WTC11 (cell line): ENCODE data around the gene RUVBL2. TPM values are rescaled to one million over a fixed set of nuclear protein-coding genes. Genes with fewer than 3 reads are reported as not detected.
A peak's percentile ranks its signal among the peaks of the same experiment; 100 is the strongest.
"Not testable (repeated sequence)": the region's sequence is repeated elsewhere in the genome, so short reads cannot be mapped to it uniquely, and the experiment has no call there.

Experiments
- ATAC-seq: fragments of 200-7000 bp; cut with Tn5 transposase; 2 replicates; pipeline ENCODE4 v1.10.0; 2021; ENCODE audit warnings: mild to moderate bottlenecking, moderate library complexity
- CTCF ChIA-PET: fragments of 300-600 bp; sonication (Branson Sonifier 250); formaldehyde crosslinking; loops from one replicate; lab custom pipeline; 2021; ENCODE audit warnings: antibody characterized with exemption; lab: Charles Lee
- POLR2A ChIA-PET: fragments of 350-600 bp; sonication (Branson Sonifier 250); formaldehyde crosslinking; loops from one replicate; lab custom pipeline; 2021; ENCODE audit warnings: antibody characterized with exemption; lab: Charles Lee
- DNase-seq: peaks from one replicate; pipeline ENCODE4 v3.0.0; 2021; ENCODE audit warnings: low spot score
- H3K27ac Mint-ChIP-seq: 2 replicates; pipeline ENCODE4 v1.8.0; 2021; ENCODE audit warnings: mixed read lengths
- H3K27me3 Mint-ChIP-seq: 2 replicates; pipeline ENCODE4 v1.8.0; 2021; ENCODE audit warnings: low read depth, mild to moderate bottlenecking, moderate library complexity, mixed read lengths
- H3K36me3 Mint-ChIP-seq: 2 replicates; pipeline ENCODE4 v1.8.0; 2021; ENCODE audit warnings: mixed read lengths
- H3K4me1 Mint-ChIP-seq: 2 replicates; pipeline ENCODE4 v1.8.0; 2022; ENCODE audit warnings: mixed read lengths
- H3K4me3 Mint-ChIP-seq: 2 replicates; pipeline ENCODE4 v1.8.0; 2021; ENCODE audit warnings: mild to moderate bottlenecking, moderate library complexity, mixed read lengths
- H3K9me3 Mint-ChIP-seq: 2 replicates; pipeline ENCODE4 v1.8.0; 2021; ENCODE audit warnings: mixed read lengths
- ATF2 ChIP-seq: sonication (generic); formaldehyde crosslinking; IDR thresholded peaks from 2 replicates; pipeline ENCODE4 v1.8.1; 2022; ENCODE audit warnings: low read depth, missing genetic modification reagents, borderline replicate concordance
- CREM ChIP-seq: sonication (generic); formaldehyde crosslinking; IDR thresholded peaks from 2 replicates; pipeline ENCODE4 v1.8.1; 2022; ENCODE audit warnings: mild to moderate bottlenecking, missing genetic modification reagents, moderate library complexity
- ERG ChIP-seq: fragments of 250-450 bp; sonication (Bioruptor Pico); IDR thresholded peaks from 2 replicates; pipeline ENCODE4 v1.8.0; 2021; ENCODE audit warnings: mild to moderate bottlenecking
- ESRRA ChIP-seq: sonication (generic); formaldehyde crosslinking; IDR thresholded peaks from 2 replicates; pipeline ENCODE4 v1.8.1; 2022; ENCODE audit warnings: mild to moderate bottlenecking, missing genetic modification reagents, borderline replicate concordance
- GRHL2 ChIP-seq: fragments of 250-450 bp; sonication (Bioruptor Pico); IDR thresholded peaks from 2 replicates; pipeline ENCODE4 v1.8.0; 2022; ENCODE audit warnings: mild to moderate bottlenecking, moderate library complexity; ENCODE audit not compliant: insufficient replicate concordance, severe bottlenecking
- JAZF1 ChIP-seq: fragments of 250-450 bp; sonication (Bioruptor Pico); IDR thresholded peaks from 2 replicates; pipeline ENCODE4 v1.9.0; 2021; ENCODE audit warnings: moderate library complexity, mild to moderate bottlenecking, inconsistent platforms
- KAT7 ChIP-seq: sonication (generic); formaldehyde crosslinking; IDR thresholded peaks from 2 replicates; pipeline ENCODE4 v1.8.1; 2023; ENCODE audit warnings: missing genetic modification reagents, mild to moderate bottlenecking, borderline replicate concordance
- NFYB ChIP-seq: sonication (generic); formaldehyde crosslinking; conservative IDR thresholded peaks from 2 replicates; pipeline ENCODE4 v1.8.0; 2022; ENCODE audit warnings: low read depth, missing genetic modification reagents
- PRRX2 ChIP-seq: fragments of 250-450 bp; sonication (Bioruptor Pico); IDR thresholded peaks from 2 replicates; pipeline ENCODE4 v1.8.0; 2021; ENCODE audit warnings: mild to moderate bottlenecking
- RELA ChIP-seq: sonication (generic); formaldehyde crosslinking; IDR thresholded peaks from 2 replicates; pipeline ENCODE4 v1.8.1; 2022; ENCODE audit warnings: missing genetic modification reagents, mild to moderate bottlenecking, borderline replicate concordance
- RORB ChIP-seq: fragments of 250-450 bp; sonication (Bioruptor Pico); IDR thresholded peaks from 2 replicates; pipeline ENCODE4 v1.9.0; 2021; ENCODE audit warnings: mild to moderate bottlenecking
- TEAD1 ChIP-seq: sonication (generic); formaldehyde crosslinking; IDR thresholded peaks from 2 replicates; pipeline ENCODE4 v1.8.0; 2022; ENCODE audit warnings: mild to moderate bottlenecking, missing genetic modification reagents
- ZBTB21 ChIP-seq: sonication (generic); formaldehyde crosslinking; IDR thresholded peaks from 2 replicates; pipeline ENCODE4 v1.8.1; 2023; ENCODE audit warnings: mild to moderate bottlenecking, missing genetic modification reagents, borderline replicate concordance
- ZNF121 ChIP-seq: sonication (generic); formaldehyde crosslinking; IDR thresholded peaks from 2 replicates; pipeline ENCODE4 v1.8.0; 2023; ENCODE audit warnings: missing genetic modification reagents
- ZNF138 ChIP-seq: sonication (generic); formaldehyde crosslinking; conservative IDR thresholded peaks from 2 replicates; pipeline ENCODE4 v1.8.1; 2022; ENCODE audit warnings: mild to moderate bottlenecking, moderate library complexity, missing genetic modification reagents
- total RNA-seq: library from RNA; stranded (reverse); gene quantifications from 3 replicates; pipeline ENCODE4 v1.2.3, GENCODE V29; 2021
- TF ChIP-seq, protein P1 (sequence below): sonication (generic); formaldehyde crosslinking; IDR thresholded peaks from 2 replicates; pipeline ENCODE4 v1.8.0; 2023; ENCODE audit warnings: missing genetic modification reagents
- TF ChIP-seq, protein P2 (sequence below): sonication (generic); formaldehyde crosslinking; IDR thresholded peaks from 2 replicates; pipeline ENCODE4 v1.8.1; 2023; ENCODE audit warnings: mild to moderate bottlenecking, missing genetic modification reagents, moderate library complexity
- TF ChIP-seq, protein P3 (sequence below): sonication (generic); formaldehyde crosslinking; IDR thresholded peaks from 2 replicates; pipeline ENCODE4 v1.8.0; 2023; ENCODE audit warnings: missing genetic modification reagents, mild to moderate bottlenecking, borderline replicate concordance

RUVBL2 gene
- total RNA-seq, 1 experiment from 2014 or later: 178 TPM

DNA sequence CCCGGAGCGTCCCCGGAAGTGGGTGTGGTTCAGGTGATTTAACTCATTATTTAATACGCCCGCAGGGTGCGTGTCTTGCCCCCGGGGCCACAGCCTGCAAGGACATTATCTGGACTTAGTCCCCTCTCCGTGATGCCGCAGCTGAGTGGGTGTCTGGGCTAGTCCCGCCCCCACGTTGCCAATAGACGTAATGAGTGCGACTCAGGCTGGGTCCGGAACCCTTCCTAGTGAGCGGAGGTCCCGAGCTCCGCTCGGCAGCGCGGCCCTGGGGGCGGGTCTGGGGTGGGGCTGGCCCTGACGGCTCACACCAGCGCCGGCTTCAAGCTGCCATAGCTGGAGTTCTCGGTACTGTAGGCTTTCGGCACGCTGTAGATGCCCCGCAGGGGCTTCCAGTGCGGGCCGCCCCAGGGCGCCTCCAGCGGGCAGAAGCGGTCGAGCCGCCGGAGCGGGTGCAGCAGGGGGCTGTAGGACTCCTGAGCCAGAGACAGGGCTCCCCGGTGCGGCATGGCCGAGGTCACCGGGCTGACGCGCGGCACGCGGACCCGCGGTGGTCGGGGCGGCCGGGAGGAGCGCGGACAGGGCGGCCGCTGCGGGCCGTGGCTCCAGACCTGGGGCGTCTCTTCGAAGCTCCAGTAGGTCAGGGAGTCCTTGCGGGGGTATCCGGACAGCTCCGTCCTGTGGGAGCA is 24.1 kb downstream of the RUVBL2 start (continued):
- TF ChIP-seq, protein P1, sequence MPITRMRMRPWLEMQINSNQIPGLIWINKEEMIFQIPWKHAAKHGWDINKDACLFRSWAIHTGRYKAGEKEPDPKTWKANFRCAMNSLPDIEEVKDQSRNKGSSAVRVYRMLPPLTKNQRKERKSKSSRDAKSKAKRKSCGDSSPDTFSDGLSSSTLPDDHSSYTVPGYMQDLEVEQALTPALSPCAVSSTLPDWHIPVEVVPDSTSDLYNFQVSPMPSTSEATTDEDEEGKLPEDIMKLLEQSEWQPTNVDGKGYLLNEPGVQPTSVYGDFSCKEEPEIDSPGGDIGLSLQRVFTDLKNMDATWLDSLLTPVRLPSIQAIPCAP (CRISPR knock-in tag): no peak
- TF ChIP-seq PRRX2 (no peak), NFYB (CRISPR knock-in tag) (no peak; the same call in 1 of the 2 replicates), GRHL2 (CRISPR knock-in tag) (no peak), ZNF138 (no peak), ZNF121 (no peak), KAT7 (no peak), TEAD1 (no peak), ATF2 (CRISPR knock-in tag) (no peak), RORB (CRISPR knock-in tag) (no peak), ERG (CRISPR knock-in tag) (0 out of 2 replicates have a peak, but pooled peaks have one; percentile 37), ZBTB21 (no peak), CREM (CRISPR knock-in tag) (no peak), ESRRA (CRISPR knock-in tag) (no peak), RELA (CRISPR knock-in tag) (no peak), JAZF1 (CRISPR knock-in tag) (no peak)
- TF ChIP-seq, protein P2, sequence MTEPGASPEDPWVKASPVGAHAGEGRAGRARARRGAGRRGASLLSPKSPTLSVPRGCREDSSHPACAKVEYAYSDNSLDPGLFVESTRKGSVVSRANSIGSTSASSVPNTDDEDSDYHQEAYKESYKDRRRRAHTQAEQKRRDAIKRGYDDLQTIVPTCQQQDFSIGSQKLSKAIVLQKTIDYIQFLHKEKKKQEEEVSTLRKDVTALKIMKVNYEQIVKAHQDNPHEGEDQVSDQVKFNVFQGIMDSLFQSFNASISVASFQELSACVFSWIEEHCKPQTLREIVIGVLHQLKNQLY (CRISPR knock-in tag): no peak
- TF ChIP-seq, protein P3, sequence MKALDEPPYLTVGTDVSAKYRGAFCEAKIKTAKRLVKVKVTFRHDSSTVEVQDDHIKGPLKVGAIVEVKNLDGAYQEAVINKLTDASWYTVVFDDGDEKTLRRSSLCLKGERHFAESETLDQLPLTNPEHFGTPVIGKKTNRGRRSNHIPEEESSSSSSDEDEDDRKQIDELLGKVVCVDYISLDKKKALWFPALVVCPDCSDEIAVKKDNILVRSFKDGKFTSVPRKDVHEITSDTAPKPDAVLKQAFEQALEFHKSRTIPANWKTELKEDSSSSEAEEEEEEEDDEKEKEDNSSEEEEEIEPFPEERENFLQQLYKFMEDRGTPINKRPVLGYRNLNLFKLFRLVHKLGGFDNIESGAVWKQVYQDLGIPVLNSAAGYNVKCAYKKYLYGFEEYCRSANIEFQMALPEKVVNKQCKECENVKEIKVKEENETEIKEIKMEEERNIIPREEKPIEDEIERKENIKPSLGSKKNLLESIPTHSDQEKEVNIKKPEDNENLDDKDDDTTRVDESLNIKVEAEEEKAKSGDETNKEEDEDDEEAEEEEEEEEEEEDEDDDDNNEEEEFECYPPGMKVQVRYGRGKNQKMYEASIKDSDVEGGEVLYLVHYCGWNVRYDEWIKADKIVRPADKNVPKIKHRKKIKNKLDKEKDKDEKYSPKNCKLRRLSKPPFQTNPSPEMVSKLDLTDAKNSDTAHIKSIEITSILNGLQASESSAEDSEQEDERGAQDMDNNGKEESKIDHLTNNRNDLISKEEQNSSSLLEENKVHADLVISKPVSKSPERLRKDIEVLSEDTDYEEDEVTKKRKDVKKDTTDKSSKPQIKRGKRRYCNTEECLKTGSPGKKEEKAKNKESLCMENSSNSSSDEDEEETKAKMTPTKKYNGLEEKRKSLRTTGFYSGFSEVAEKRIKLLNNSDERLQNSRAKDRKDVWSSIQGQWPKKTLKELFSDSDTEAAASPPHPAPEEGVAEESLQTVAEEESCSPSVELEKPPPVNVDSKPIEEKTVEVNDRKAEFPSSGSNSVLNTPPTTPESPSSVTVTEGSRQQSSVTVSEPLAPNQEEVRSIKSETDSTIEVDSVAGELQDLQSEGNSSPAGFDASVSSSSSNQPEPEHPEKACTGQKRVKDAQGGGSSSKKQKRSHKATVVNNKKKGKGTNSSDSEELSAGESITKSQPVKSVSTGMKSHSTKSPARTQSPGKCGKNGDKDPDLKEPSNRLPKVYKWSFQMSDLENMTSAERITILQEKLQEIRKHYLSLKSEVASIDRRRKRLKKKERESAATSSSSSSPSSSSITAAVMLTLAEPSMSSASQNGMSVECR (CRISPR knock-in tag): 0 out of 2 replicates have a peak, but pooled peaks have one; percentile 19
- TF ChIP-seq, all 79 proteins: peak for 8

DNA sequence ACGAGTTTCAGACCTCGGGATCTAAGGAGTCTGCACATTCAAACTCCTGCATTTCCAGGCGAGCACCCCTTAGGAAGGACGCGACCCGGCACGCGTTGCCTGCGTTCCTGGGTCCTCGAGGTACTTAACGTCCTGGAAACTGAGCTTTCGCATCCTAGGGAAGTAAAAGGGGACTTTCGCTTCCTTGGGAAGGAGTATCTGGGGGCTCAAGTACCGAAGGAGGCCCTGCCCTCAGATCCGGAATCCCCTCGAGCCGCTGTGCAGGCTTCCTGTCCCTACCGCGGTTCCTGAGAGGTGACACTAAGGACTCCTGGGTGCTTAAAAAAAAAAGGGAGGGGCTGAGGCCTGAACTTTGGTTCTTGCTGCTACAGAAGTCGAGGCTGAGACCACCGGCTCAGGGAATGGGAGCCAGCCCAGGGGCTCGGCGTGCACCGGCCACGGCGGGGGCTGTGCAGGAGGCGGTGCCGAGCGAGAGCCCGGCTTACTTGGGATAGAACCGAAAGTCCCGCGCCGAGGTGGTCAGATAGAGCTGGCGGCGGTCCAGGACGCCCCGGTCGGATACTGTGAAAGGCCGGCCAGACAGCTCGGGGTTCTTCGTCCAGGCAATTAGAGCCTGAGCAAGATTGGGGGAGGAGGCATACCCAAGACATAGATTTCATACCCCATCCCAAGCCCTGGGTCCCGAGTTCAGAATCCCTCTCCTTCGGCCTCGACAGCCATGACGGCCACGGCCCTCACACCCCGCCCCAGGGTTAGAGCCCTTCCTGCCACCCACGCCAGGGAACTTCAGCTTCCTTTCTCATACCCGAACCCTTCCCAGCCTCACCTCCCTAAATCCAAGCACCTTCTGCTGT is 24.9 kb downstream of the RUVBL2 start:
- H3K4me3 Mint-ChIP-seq: peak overlapping the region; percentile 73
- ChIA-PET CTCF (interaction anchor here (0.6 to 6.5 kb wide), 31 partner anchors 9 to 849 kb away, joined by 3 to 78 read pairs (median 6); partner anchors contain the start of genes CGB2, CGB7, GYS1 and LIN7B), POLR2A (interaction anchor here (1.7 kb wide), 1 partner anchor 26 kb away, joined by 6 read pairs; the partner anchor contains the start of genes GYS1 and RUVBL2)
- H3K9me3 Mint-ChIP-seq, ATAC-seq, DNase-seq, H3K27ac Mint-ChIP-seq: not testable (repeated sequence)
- peaks cover 45% of the 10 kb centered on the region for H3K27me3 Mint-ChIP-seq
- peaks cover 23% of the 10 kb centered on the region for H3K4me1 Mint-ChIP-seq
- peaks cover 20% of the 10 kb centered on the region for H3K36me3 Mint-ChIP-seq
